B cell (primary cell): ENCODE data around the gene ADK. TPM values are rescaled to one million over a fixed set of nuclear protein-coding genes. Genes with fewer than 3 reads are reported as not detected.

ENCODE experiments used
- ATAC-seq: fragments of 200-7000 bp; cut with Tn5 transposase; one replicate; pipeline ENCODE4 v1.10.0; 2021; ENCODE audit warnings: low read depth, mild to moderate bottlenecking, moderate number of reproducible peaks, moderate library complexity
- CTCF ChIA-PET: fragments of 350-600 bp; sonication (Branson Sonifier 250); formaldehyde crosslinking; loops from one replicate; lab custom pipeline; 2021; ENCODE audit warnings: antibody characterized with exemption, inconsistent platforms; lab: Charles Lee
- POLR2A ChIA-PET: fragments of 350-600 bp; sonication (Branson Sonifier 250); formaldehyde crosslinking; loops from one replicate; lab custom pipeline; 2021; ENCODE audit warnings: antibody characterized with exemption; lab: Charles Lee
- DNase-seq: peaks from one replicate; pipeline ENCODE4 v3.0.0; 2013
- H2AFZ ChIP-seq: 2 replicates; pipeline ENCODE4 v1.6.1; 2012; ENCODE audit warnings: mild to moderate bottlenecking, low read depth, low read length; ENCODE audit not compliant: insufficient read depth, poor library complexity, severe bottlenecking
- H3K27ac ChIP-seq, 2 donors: 1 replicate in 1 of 2; 2 replicates in 1 of 2; pipeline ENCODE4 v1.5.1; 2012 to 2013; ENCODE audit warnings: low read length in 2 of 2, mild to moderate bottlenecking in 2 of 2, moderate library complexity in 1 of 2
- H3K27me3 ChIP-seq, 4 experiments: fragments of 200-600 bp in 1 of 4; sonication (generic) in 1 of 4; replicated peaks in 1 of 4; 1 replicate in 2 of 4; 2 replicates in 2 of 4; pipeline versions ENCODE4 v1.6.1 to v1.7.0; 2013 to 2016; ENCODE audit warnings: low read length in 3 of 4, mild to moderate bottlenecking in 2 of 4, mixed read lengths in 1 of 4, moderate library complexity in 1 of 4; ENCODE audit not compliant: insufficient read depth in 4 of 4, control insufficient read depth in 3 of 4; ENCODE audit errors: control extremely low read depth in 1 of 4
- H3K36me3 ChIP-seq, 2 experiments: replicated peaks in 1 of 2; 1 replicate in 1 of 2; 2 replicates in 1 of 2; pipeline versions ENCODE4 v1.6.1 to v1.7.1; 2013; ENCODE audit warnings: low read length in 1 of 2; ENCODE audit not compliant: insufficient read depth in 2 of 2, control insufficient read depth in 1 of 2; ENCODE audit errors: control extremely low read depth in 1 of 2, extremely low read depth in 1 of 2
- H3K4me1 ChIP-seq, 2 donors: fragments of 200-600 bp in 1 of 2; sonication (generic) in 1 of 2; 1 replicate in 1 of 2; 2 replicates in 1 of 2; pipeline versions ENCODE4 v1.5.1 to v1.6.1; 2013 to 2017; ENCODE audit warnings: low read length in 2 of 2; ENCODE audit not compliant: control insufficient read depth in 2 of 2, insufficient read depth in 2 of 2
- H3K4me2 ChIP-seq: replicated peaks from 2 replicates; pipeline ENCODE3; 2012; ENCODE audit warnings: mild to moderate bottlenecking, low read depth, low read length; ENCODE audit not compliant: poor library complexity, severe bottlenecking
- H3K4me3 ChIP-seq, 5 experiments: fragments of 200-600 bp in 1 of 5; sonication (generic) in 1 of 5; 1 replicate in 3 of 5; 2 replicates in 2 of 5; pipeline versions ENCODE4 v1.5.1 to v1.7.0; 2011 to 2016; ENCODE audit warnings: low read length in 4 of 5, mild to moderate bottlenecking in 4 of 5, low read depth in 2 of 5, control low read depth in 1 of 5, moderate library complexity in 1 of 5; ENCODE audit not compliant: insufficient read depth in 1 of 5; ENCODE audit errors: control extremely low read depth in 1 of 5, extremely low read depth in 1 of 5
- H3K79me2 ChIP-seq: fragments of 200-600 bp; sonication (generic); one replicate; pipeline ENCODE4 v1.6.0; 2016; ENCODE audit warnings: low read length; ENCODE audit not compliant: control insufficient read depth, insufficient read depth
- H3K9ac ChIP-seq: fragments of 200-600 bp; sonication (generic); 2 replicates; pipeline ENCODE4 v1.6.1; 2017; ENCODE audit warnings: mild to moderate bottlenecking, low read length, moderate library complexity
- H3K9me3 ChIP-seq, 3 donors: one replicate each; pipeline versions ENCODE4 v1.6.1 to v1.7.1; 2013; ENCODE audit warnings: low read length in 2 of 3; ENCODE audit not compliant: control insufficient read depth in 2 of 3, insufficient read depth in 1 of 3; ENCODE audit errors: control extremely low read depth in 1 of 3
- H4K20me1 ChIP-seq: 2 replicates; pipeline ENCODE4 v1.6.0; 2012; ENCODE audit warnings: mild to moderate bottlenecking, low read length; ENCODE audit not compliant: insufficient read depth, control insufficient read depth, poor library complexity, severe bottlenecking
- H3K27ac Mint-ChIP-seq: one replicate; pipeline ENCODE4 v1.8.0; 2021; ENCODE audit warnings: mixed read lengths
- H3K27me3 Mint-ChIP-seq: one replicate; pipeline ENCODE4 v1.8.0; 2021; ENCODE audit warnings: mixed read lengths
- H3K4me1 Mint-ChIP-seq: one replicate; pipeline ENCODE4 v1.8.0; 2021; ENCODE audit warnings: mixed read lengths
- H3K4me3 Mint-ChIP-seq: one replicate; pipeline ENCODE4 v1.8.0; 2021; ENCODE audit warnings: mixed read lengths
- H3K9me3 Mint-ChIP-seq: one replicate; pipeline ENCODE4 v1.8.0; 2022; ENCODE audit warnings: mixed read lengths; ENCODE audit not compliant: insufficient read depth
- CTCF ChIP-seq: fragments of 200-600 bp; IDR thresholded peaks from one replicate; pipeline ENCODE4 v1.8.0; 2022; ENCODE audit warnings: antibody characterized with exemption, mild to moderate bottlenecking
- EZH2 ChIP-seq: IDR thresholded peaks from 2 replicates; pipeline ENCODE4 v1.6.1; 2012; ENCODE audit warnings: borderline replicate concordance, low read depth, mild to moderate bottlenecking, moderate library complexity, low read length; ENCODE audit not compliant: insufficient read depth, poor library complexity, severe bottlenecking
- WGBS: methylation state at CpG from one replicate; pipeline ENCODE4 v1.1.5; 2013; ENCODE audit warnings: missing lambda C conversion rate; ENCODE audit not compliant: insufficient coverage; 5-methylcytosine and 5-hydroxymethylcytosine counted together
- intact Hi-C: fragments of 100-400 bp; cut with micrococcal nuclease; formaldehyde crosslinking; loops from one replicate; pipeline ENCODE4 v1.10.0; 2022
- polyA plus RNA-seq: library from polyadenylated mRNA; depleted of rRNA; stranded (reverse); fragments of >200 nt; gene quantifications from 2 replicates; pipeline ENCODE4 v1.2.3, GENCODE V29; 2012
- total RNA-seq, 2 donors: library from RNA; stranded (reverse); fragments of 120-200 nt in 1 of 2; gene quantifications; 1 replicate in 1 of 2; 2 replicates in 1 of 2; pipeline versions ENCODE4 v1.2.3 to v1.2.4, GENCODE V29; 2013 to 2022

The ADK gene
- total and polyA plus RNA-seq, 2 donors (not counting 1 experiment from before 2014, with no cell fraction given), result 37.2 to 52.6 TPM

DNA sequence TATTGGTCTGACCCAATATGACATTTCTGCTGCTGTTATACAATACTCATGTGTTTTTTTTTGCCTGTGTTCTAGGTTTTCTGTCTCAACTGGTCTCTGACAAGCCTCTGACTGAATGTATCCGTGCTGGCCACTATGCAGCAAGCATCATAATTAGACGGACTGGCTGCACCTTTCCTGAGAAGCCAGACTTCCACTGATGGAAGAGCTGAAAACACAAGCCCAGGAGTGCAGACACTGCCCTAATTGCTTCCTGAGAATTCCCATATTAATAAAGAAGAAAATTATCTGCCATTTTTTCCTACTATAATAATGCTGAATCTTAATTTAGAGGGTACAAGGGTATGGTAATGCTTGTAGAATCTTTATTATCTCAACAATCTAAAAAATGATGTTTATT lies 557.2 kb downstream of the ADK start:
- H3K4me3 ChIP-seq, result no peak overlapping the region
- H3K4me2 ChIP-seq, result no peak overlapping the region
- no peak overlapping the region for H2AFZ ChIP-seq
- ChIA-PET POLR2A (no interaction called here), CTCF (no interaction called here)
- no peak overlapping the region for H3K27ac ChIP-seq
- H3K9me3 Mint-ChIP-seq, result no peaks in the 10 kb centered on the region
- H3K36me3 ChIP-seq, result peaks cover 0 to 8% of the 10 kb centered on the region in 2 experiments
- H3K27ac Mint-ChIP-seq, result no peak overlapping the region
- no peak overlapping the region for H3K9ac ChIP-seq
- TF ChIP-seq EZH2 (no peak), CTCF (no peak)
- H3K4me1 ChIP-seq, result no peaks in the 10 kb centered on the region
- 100% methylated on average over 2 of the region's 2 CpGs for WGBS
- H3K9me3 ChIP-seq, result no peaks in the 10 kb centered on the region
- no peak overlapping the region for H3K4me3 Mint-ChIP-seq
- DNase-seq (no peak), ATAC-seq (no peak)
- no peaks in the 10 kb centered on the region for H3K4me1 Mint-ChIP-seq
- H3K27me3 ChIP-seq, result no peaks in the 10 kb centered on the region
- H4K20me1 ChIP-seq, result no peaks in the 10 kb centered on the region
- H3K79me2 ChIP-seq, result no peaks in the 10 kb centered on the region
- no peaks in the 10 kb centered on the region for H3K27me3 Mint-ChIP-seq
- intact Hi-C loops, result no loop called here

DNA sequence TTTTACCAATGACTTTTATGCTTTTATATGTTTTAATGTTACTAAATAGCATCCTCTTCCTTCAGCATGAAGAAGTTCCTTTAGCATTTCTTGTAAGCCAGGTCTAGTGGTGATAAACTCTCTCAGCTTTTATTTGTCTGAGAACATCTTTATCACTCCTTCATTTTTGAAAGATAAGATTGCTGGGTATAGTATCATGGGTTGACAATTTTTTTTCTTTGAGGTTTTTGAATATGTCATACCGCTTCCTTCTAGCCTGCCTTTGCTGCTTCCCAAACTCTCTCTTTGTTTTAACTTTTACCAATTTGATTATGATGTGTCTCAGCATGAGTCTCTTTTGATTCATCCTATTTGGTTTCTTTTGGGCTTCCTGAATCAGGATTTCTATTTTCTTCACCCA lies 567.2 kb downstream of the ADK start:
- no CpG with 5 or more reads among the region's 1 CpG for WGBS
- no peak overlapping the region for H3K27ac Mint-ChIP-seq

More for the DNA sequence above, 567.2 kb downstream of the ADK start:
- Histone ChIP-seq H3K79me2 (no peaks in the 10 kb centered on the region), H2AFZ (no peak overlapping the region), H3K4me2 (no peak overlapping the region), H3K36me3 (peaks cover 0 to 4% of the 10 kb centered on the region in 2 experiments), H3K27me3 (no peaks in the 10 kb centered on the region), H3K4me3 (no peak overlapping the region), H3K4me1 (no peaks in the 10 kb centered on the region), H3K27ac (no peak overlapping the region), H3K9ac (no peak overlapping the region), H4K20me1 (no peaks in the 10 kb centered on the region), H3K9me3 (peaks cover 9 to 25% (median 20%) of the 10 kb centered on the region in 3 donors)
- TF ChIP-seq CTCF, result no peak
- no peak for TF ChIP-seq EZH2
- DNase-seq (no peak), ATAC-seq (no peak)
- Mint-ChIP-seq H3K4me1 (peaks cover 2% of the 10 kb centered on the region), H3K27me3 (no peaks in the 10 kb centered on the region), H3K9me3 (peaks cover 14% of the 10 kb centered on the region), H3K4me3 (no peak overlapping the region)
- ChIA-PET POLR2A (no interaction called here), CTCF (no interaction called here)
- intact Hi-C loops, result no loop called here
